Measurements from ENCODE around the gene CELA1.

The CELA1 gene

DNA sequence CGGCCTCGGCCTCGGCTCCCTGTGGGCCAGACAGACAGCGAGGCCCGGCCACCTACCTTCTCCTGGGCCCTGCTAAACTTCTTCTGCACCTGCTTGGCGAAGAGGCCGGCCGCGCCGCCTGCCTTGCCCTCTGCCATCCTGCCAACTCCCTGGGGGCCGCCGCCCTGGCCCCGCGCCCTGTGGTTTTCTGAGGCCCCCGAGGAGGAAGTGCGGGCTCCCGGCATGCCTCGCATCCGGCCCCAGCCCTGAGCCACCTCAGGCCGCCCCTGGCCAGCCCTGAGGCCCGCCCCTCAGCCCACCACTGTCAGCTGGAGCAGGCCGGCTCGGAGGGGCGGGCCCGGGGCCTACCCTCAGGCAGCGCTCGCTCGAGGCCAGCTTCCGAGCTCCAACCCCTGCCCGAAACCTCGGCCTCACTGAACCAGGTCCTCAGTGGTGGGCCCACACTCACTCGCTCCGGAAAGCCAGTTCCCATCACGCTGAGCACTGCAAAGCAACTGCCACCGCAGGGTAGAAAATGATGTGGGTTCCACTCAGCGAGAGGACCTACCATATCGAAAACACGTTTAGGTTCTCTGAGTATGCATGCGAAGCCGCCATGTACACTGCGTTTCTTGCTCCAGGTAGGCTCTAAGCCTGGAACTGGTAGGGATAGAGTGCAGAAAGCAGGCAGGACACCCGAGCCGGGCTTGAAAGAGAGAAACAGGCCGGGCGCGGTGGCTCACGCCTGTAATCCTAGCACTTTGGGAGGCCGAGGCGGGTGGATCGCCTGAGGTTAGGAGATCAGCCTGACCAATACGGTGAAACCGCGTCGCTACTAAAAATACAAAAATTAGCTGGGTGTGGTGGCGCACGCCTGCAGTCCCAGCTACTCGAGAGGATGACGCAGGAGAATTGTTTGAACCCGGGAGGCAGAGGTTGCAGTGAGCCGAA lies 22.2 kb downstream of the CELA1 start, which contains the start of gene BIN2:
BIN2 (minus strand) TSS at position 209 of the 930 bp plus-strand sequence; CDS start at position 137, 72 bp downstream.
- TF ChIP-seq, protein P1, sequence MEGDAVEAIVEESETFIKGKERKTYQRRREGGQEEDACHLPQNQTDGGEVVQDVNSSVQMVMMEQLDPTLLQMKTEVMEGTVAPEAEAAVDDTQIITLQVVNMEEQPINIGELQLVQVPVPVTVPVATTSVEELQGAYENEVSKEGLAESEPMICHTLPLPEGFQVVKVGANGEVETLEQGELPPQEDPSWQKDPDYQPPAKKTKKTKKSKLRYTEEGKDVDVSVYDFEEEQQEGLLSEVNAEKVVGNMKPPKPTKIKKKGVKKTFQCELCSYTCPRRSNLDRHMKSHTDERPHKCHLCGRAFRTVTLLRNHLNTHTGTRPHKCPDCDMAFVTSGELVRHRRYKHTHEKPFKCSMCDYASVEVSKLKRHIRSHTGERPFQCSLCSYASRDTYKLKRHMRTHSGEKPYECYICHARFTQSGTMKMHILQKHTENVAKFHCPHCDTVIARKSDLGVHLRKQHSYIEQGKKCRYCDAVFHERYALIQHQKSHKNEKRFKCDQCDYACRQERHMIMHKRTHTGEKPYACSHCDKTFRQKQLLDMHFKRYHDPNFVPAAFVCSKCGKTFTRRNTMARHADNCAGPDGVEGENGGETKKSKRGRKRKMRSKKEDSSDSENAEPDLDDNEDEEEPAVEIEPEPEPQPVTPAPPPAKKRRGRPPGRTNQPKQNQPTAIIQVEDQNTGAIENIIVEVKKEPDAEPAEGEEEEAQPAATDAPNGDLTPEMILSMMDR (IDR thresholded peaks at IDR 0.05; ENCODE audit: low read length, missing control alignments): no peak
- H3K4me3 ChIP-seq (replicated peaks; ENCODE audit: low read depth, low read length): no peak within 1 kb of the TSS
- DNase-seq (ENCODE audit: low read depth): no peak

DNA sequence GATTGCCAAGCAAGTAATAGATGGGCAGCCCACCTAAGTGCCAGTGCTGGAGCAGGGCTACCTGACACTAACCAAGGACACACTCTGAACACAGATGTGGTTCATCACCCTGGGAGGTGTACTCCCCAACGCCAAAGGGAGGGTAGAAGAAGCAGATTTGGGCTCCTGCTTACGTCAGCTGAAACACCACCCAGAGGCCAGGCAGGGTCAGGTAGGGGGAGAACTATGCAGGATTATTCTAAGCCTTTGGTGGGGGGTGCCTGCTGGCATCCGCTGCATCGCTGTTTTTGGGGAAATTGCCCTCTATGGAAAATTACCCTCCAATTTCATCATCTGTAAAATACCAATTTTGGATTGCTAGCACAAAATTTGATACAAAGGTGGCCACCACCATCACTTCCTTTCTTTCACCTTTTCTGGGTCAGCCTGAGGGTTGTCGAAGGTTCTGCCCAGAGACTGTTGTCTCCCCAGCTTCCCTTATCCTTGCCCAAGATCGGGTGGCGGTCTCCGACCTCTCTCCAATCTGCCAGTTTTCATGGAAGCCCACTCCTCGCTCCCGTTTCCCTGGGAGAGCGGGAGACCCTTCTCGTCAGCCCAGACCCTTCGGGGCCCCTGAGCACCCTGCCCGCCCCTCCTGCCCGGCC lies 23.0 kb downstream of the CELA1 start:
- TF ChIP-seq, protein P1 (IDR thresholded peaks at IDR 0.05; ENCODE audit: low read length, missing control alignments): no peak

DNA sequence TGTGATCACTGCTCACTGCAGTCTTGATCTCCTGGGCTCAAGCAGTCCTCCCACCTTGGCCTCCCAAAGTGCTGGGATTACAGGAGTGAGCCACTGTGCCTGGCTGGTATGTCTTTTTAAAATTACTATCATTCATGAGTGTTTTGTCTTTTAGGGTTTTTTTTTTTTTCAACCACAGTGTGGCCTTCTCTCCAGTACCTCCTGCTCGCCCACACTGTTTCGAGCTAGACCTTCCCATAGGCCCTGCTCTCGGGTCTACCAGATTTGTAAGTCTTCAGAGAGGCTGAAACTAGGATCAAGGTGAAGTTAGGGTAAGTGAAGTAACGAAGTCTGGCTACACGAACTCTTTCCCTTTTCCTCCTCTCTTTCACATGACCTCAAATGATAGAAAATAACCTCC lies 24.0 kb downstream of the CELA1 start:
- TF ChIP-seq, protein P1 (IDR thresholded peaks at IDR 0.05; ENCODE audit: low read length, missing control alignments): no peak
- DNase-seq (ENCODE audit: low read depth): no peak
- H3K4me3 ChIP-seq (replicated peaks; ENCODE audit: low read depth, low read length): no peak overlapping the region

More for the DNA sequence above, 23.0 kb downstream of the CELA1 start:
- H3K4me3 ChIP-seq (replicated peaks; ENCODE audit: low read depth, low read length): no peak overlapping the region
- DNase-seq (ENCODE audit: low read depth): no peak

DNA sequence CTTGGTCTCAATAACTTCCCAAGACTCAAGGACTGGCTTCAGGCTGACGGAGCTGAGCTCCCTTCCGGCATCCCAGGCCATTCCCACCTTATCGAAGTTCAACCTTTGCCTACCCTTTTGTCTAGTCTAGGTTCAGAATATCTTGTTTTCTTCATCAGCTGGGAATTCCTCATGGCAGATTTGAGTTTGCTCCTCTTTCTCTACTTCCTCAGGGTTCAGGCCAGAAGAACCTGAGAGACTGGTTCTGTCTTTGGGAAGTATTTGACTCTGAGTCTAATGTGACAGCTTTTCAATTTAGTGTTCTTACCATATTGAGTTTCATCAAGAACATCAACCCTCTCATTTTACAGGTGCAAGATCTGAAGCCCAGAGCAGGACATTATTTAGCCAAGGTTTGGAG lies 24.6 kb downstream of the CELA1 start:
- no peak overlapping the region for H3K4me3 ChIP-seq (replicated peaks; ENCODE audit: low read depth, low read length)
- TF ChIP-seq, protein P1 (IDR thresholded peaks at IDR 0.05; ENCODE audit: low read length, missing control alignments): no peak
- no peak for DNase-seq (ENCODE audit: low read depth)

DNA sequence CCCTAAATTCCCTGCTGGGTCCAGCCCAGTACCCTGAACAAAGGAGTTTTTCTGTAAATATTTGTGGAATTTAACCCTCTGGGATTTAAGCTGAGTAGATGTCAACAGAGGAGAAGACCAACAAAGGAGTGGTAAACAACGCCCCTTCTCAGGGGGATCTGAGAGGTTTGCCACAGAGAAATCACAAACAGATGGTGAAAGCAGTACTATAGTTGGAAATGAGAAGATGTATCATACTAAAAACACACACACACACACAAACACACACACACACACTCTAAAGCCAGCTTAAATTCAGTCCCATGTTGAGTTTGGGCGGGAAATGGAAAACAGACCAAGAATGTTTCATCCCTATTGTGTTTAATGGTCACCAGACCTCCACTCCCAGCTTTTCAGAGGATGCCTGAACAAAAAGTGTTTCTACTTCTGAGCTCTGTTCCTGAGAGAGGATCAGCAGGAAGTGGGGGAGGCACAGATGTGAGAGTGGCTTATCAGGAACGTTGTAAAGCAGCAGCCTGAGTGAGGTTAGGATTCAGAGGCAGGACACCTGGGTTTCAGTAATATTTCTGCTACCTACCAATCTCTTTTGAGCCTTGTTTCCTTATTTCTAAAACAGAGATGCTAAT lies 25.7 kb downstream of the CELA1 start:
- peak; percentile 51 for DNase-seq (ENCODE audit: low read depth)
- H3K4me3 ChIP-seq (replicated peaks; ENCODE audit: low read depth, low read length): no peak overlapping the region
- TF ChIP-seq, protein P1 (IDR thresholded peaks at IDR 0.05; ENCODE audit: low read length, missing control alignments): no peak

DNA sequence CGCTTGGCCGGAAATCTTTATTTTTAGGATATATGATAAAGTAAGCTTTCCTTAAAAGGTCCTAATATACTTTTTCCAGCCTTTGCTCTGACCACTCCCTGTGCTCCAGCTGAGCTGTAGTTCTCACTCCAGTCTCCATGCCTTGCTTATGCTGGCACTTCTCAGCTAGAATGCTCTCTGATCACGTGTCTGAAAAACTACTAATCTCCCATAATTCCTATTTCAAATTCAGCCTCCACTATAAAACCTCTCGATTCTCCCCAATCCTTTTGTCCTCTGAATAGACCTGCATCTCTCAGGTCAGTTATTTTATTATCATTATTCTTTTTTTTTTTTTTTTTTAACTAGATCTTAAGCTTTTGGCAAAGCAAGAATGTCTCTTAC lies 26.2 kb downstream of the CELA1 start:
- DNase-seq (ENCODE audit: low read depth): no peak
- no peak overlapping the region for H3K4me3 ChIP-seq (replicated peaks; ENCODE audit: low read depth, low read length)

More for the DNA sequence above, 26.2 kb downstream of the CELA1 start:
- TF ChIP-seq, protein P1 (IDR thresholded peaks at IDR 0.05; ENCODE audit: low read length, missing control alignments): no peak
